GM13977 (cell line): Measurements from ENCODE around the gene TGFBI.

Source experiments
- DNase-seq: peaks from one replicate; pipeline ENCODE4 v3.0.0; 2012; ENCODE audit warnings: low spot score
- in situ Hi-C: fragments of 300-500 bp; cut with MboI; formaldehyde crosslinking; loops from one replicate; pipeline ENCODE4 v1.12.0; 2022; ENCODE audit warnings: low sequenced_read_pairs, low pct_unique_long_range_greater_than_20kb, mixed read lengths, inconsistent platforms; ENCODE audit not compliant: unreplicated experiment
- TF ChIP-seq, protein P1 (sequence below): IDR thresholded peaks from 2 replicates; pipeline ENCODE4 v1.5.1; 2012; ENCODE audit warnings: mild to moderate bottlenecking, control low read depth; ENCODE audit not compliant: insufficient read depth; ENCODE audit errors: extremely low read depth, missing control alignments

The TGFBI gene

DNA sequence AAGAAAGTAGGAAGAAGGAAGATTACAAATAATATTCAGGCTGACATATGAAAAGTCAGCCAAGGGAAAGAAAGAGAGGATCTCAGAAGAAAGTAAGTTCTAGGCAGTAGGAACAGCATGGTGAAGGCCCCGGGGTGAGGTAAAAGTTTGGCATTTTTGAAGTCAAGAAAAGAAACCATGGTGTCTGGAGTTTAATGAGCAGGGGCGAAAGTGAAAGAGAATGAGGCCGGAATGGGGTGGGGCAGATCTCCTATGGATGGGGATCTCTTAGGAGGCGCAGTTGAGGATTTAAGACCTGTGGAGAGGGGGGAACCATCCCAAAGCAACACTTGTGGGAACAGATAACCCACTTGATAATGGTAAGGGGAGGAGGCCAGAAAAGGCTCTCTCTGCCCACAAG lies 61.5 kb downstream of the TGFBI start:
- in situ Hi-C loops, result no loop called here
- DNase-seq, result no peak
- TF ChIP-seq, protein P1, sequence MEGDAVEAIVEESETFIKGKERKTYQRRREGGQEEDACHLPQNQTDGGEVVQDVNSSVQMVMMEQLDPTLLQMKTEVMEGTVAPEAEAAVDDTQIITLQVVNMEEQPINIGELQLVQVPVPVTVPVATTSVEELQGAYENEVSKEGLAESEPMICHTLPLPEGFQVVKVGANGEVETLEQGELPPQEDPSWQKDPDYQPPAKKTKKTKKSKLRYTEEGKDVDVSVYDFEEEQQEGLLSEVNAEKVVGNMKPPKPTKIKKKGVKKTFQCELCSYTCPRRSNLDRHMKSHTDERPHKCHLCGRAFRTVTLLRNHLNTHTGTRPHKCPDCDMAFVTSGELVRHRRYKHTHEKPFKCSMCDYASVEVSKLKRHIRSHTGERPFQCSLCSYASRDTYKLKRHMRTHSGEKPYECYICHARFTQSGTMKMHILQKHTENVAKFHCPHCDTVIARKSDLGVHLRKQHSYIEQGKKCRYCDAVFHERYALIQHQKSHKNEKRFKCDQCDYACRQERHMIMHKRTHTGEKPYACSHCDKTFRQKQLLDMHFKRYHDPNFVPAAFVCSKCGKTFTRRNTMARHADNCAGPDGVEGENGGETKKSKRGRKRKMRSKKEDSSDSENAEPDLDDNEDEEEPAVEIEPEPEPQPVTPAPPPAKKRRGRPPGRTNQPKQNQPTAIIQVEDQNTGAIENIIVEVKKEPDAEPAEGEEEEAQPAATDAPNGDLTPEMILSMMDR, result no peak

DNA sequence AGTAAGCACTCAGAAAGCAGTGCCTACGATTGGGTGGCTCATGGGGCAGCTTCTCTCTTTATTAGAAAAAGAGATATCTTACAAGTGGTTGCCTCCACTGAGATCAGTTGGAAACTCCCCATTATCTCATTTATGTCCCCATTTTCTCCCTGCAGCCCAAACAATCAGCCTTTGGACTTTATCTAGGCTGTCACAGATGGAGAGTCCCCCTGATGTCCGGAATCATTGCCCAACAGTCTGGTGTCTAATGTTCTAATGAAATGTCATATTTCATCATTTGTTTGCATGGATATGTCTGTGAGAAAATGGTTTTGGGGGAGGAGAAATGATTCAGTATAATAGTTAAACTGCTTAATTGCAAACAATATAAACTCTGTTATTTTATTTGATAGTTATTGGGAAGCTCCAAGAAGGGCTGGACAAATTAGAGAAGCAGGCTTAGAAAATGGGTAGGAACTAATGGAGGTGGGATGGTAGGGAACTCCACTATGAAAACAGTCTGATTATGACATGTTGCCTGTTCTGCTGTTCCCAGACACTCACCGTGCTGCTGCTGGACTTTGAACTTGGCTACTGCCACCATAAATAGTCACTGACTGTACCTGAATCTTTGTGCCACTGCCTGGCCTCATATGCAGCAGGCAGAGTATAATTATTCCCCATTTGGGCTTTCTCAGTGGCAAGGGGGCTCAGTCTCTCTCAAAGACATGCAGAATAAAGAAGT lies 65.6 kb downstream of the TGFBI start:
- no peak for DNase-seq
- in situ Hi-C loops, result no loop called here
- TF ChIP-seq, protein P1, result no peak

DNA sequence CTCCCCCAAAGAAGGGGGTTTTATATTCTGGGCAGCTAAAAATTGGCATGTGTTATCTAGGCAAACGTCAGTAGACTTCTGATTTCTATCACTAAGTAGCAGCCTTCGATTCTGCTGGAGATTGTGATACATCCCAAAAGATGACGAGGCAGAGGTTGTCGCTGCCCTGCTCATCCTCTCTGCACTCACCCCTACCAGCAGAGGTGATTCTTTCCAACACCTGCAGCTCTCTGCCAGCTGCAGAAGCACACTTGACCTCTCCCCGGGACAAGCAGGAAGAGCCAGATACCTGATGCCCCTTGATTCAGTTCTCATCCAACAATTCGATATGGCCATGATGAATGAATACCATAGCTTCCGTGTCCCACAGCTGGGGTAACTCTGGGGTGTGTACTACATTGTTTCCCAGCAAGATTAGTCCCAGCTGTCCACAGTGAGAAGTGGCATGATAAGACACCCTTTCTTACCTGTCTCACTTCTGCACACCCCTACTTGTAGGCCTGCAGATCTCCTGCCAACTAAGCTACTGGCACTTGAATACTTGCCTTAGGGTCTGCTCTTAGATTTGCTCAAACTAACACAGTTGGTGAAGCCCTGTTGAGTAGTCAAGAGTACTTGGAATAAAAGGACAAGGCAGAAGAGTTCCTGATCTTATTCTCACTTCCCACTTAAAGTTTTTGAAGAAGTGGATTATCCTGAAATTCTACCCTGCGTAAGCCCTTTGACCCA lies 66.3 kb downstream of the TGFBI start:
- TF ChIP-seq, protein P1, result no peak
- in situ Hi-C loops, result no loop called here
- DNase-seq, result no peak

DNA sequence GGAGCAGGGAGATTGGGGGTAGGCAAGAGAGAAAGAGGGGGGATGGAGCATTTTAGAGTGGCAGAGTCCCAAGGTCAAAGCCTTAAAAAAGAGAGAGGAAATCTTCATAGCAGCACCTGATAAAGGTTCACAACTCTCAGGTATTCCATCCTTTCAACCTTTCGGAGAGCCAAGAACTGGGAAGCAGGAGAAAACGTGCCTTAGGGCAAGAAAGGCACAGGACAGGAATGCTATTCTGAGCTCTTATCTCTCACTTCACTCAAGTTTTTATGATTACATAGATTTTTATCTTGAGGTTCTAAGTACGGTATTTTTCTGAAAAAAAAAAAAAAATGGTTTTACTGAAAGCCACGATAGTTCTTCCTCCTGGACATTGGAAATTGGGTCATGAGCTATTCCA lies 69.4 kb downstream of the TGFBI start:
- TF ChIP-seq, protein P1, result no peak
- DNase-seq, result no peak

DNA sequence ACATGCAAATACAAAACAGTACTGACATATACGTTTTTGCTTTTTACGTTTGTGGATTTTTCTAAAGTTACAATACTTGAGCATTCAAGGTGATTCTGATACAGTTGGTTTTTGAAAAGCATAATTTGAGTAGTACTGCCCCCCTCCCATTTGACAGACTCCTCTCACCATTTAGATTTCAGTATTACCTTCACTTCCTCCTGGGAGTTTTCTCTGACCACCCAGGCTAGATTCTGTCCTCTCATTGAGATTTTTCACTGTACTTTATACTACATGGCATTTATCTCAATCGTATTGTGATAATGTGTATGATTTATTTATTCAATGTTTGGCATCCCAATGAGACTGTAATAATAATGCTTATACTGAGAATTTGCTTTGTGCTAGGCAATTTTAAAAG lies 71.1 kb downstream of the TGFBI start:
- no peak for DNase-seq
- in situ Hi-C loops, result no loop called here
- TF ChIP-seq, protein P1, result no peak

More for the DNA sequence above, 69.4 kb downstream of the TGFBI start:
- in situ Hi-C loops, result no loop called here

DNA sequence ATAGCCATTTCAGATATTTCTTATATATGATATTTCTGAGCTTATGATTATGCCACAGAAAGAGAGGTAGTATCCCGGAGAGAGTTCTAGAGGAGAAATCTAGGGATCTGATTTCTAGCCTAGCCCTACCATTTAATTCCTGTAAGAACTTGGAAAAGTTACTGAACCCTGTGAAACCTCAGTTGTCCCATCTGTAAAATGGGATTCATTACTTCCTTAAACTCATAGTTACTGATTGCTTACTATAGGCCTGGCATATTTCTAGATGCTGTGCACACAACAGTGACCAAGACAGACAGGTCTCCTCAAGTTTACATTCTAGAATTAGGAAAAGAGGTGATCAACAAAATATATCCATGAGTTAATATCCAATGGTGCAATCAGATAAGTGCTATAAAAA lies 73.1 kb downstream of the TGFBI start:
- TF ChIP-seq, protein P1, result no peak
- in situ Hi-C loops, result no loop called here

More for the DNA sequence above, 73.1 kb downstream of the TGFBI start:
- no peak for DNase-seq
